LoVo (cell line): Measurements from ENCODE around the gene PPP1R14B.

Experiments used
- DNase-seq: peaks from one replicate; pipeline ENCODE4 v3.0.0-alpha.2; 2016; ENCODE audit warnings: low spot score

Gene PPP1R14B, protein sequence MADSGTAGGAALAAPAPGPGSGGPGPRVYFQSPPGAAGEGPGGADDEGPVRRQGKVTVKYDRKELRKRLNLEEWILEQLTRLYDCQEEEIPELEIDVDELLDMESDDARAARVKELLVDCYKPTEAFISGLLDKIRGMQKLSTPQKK

DNA sequence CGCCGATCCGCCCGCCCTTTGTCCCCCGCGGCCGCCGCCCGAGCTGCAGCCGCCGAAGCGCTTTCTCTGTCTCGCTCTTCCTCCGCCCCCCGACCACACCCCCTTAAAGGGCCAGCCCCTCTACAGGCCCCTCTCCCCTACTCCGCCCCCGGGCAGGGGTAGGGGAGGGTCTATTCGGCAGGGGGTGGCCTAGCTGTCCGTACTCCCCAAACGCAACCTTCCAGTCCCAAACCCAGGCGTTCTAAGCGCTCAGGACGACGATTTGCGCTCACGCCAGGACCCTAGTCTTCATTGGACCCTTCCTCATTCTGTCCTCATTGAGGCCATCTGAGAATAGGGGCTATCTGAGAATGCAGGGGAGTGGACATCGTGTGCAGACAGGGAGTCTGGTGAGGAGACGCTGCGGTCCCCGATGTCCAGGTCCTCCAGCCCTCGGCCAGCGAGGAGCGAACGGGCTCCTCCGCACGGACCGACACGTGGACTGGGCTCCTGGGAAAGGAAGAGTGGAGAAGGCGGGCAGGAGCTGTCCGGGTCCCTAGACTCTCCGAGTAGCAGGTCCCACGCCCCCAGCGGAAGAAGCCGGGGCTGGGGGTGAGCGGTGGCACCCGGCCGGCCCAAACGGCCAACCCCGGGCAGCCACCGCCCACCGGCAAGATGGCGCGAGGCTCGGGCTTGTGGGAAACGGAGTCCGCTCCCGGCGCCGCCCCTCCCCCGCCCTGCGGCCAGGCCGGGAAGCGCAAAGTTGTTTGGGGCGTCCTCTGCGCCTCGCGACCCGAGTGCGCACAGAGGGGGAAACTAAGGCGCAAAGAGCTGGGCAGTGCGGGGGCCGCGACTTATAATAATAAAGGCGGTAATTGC is at the start of gene PPP1R14B:
PPP1R14B (minus strand) TSS at position 73 of the 858 bp plus-strand sequence. CDS start 270 bp downstream, outside the sequence.
- peak; percentile 81 for DNase-seq

DNA sequence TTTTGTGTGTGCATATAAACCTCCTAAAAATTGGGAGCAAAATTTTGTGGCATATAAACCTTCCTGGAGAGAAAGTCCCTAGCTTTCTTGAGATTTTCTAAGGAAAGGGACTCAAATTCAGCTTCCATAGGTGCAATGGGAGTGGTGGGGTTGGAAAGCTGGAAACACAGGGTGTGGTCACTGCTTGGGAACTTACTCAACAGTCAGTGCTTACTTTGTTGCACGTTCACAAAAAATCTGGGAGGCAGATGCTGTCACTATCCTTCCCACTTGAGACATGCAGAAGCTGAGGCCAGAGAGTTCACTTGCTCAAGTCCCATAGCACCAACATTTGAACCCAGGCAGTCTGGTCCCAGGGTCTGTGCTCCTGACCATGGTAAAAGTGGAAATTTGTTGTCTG is 49.5 kb upstream of the PPP1R14B start:
- no peak for DNase-seq

DNA sequence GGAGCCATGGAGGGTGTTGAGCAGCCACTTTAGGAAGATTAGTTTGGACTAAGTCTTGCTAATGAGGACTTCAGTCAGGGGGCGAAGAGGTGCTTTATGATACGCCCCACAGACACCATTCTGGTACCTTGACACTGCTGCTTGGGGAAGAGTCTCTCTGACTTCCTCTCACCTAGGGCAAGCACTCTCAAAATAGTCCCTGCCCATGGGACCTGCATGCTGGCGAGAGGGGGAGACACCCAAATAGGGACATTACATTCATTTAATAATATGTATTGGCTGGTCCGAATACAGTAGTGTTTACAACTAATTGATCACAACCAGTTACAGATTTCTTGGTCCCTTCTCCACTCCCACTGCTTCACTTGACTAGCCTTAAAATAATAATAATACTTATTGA is 49.0 kb upstream of the PPP1R14B start:
- no peak for DNase-seq

DNA sequence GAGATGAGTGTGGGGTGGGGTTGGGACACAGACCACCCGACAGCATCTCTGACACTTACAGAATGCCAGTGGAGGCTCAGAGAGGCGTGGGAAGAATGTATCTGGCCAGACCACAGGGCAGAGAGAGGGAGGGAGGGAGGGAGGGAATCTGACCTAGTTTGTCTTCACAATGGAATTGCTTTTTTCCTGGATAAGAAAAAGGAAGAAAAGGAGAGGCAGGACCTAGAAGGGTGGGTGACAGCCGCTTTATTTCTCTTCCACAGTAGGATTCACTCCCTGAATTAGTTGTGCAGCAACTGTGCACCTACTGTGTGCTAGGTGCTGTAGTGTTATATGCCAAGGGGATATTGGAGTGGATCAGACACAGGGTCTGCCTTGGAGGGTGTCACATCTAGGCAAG is 48.0 kb upstream of the PPP1R14B start:
- no peak for DNase-seq

DNA sequence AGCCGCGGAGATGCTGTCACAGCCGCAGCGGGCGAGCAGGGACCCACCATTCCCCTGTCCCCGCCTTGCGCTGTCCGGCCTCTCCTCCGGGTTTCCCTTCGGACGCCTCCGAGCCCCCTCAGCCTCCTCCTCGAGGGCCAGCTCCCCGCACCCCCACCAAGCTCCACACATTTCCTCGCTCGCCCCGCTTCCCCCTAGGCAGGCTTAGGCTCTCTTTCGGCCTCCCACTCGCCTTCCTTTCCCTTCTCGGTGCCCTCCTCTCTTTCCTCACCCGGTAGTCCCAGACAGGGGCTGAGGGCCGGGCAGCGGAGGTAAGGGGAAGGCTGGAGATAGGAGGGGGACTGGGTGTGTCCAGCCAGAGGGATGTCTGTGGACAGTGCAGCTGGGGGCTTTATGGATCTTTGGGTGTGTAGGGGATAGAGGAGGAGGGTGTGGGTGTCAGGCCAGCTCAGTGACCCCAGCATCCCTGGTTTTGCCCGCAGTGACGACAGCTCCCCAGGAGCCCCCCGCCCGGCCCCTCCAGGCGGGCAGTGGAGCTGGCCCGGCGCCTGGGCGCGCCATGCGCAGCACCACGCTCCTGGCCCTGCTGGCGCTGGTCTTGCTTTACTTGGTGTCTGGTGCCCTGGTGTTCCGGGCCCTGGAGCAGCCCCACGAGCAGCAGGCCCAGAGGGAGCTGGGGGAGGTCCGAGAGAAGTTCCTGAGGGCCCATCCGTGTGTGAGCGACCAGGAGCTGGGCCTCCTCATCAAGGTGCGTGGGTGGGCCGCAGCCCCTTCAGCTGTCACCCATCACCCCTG is 45.9 kb upstream of the PPP1R14B start:
- DNase-seq: no peak

DNA sequence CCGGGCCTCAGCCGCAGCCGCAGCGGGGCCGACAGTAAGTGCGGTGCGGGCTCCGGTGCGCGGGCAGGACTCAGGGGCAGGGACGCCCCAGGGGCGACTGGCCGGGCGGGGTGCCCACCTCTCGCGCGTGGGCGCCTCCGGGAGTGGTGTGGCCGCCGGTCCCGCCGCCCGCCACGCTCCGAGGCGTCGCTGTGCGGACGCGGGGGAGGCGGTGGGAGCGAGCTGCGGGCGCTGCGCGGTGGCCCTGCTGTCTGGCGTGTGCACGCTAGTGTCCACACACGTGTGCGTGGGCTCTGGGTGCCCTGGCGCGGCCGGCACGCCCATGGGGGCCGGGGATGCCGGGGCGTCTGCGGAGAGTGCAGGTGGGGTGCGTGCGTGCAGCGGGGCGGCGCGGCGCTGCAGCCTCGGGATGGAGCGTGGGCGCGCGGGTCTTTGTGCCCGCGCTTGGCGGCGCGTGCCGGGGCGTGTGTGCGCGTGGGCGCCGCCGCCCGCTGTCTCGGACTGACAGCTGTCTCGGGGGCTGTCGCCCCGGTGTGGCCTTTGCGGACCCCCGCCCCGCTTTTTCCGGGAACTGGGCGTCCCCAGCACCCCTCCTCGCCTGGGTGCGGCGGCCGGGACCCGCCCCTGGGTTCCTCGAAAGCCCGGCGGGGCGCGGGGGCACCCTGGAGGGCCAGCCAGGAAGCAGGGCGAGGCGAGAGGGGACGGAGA is 45.2 kb upstream of the PPP1R14B start:
- no peak for DNase-seq

DNA sequence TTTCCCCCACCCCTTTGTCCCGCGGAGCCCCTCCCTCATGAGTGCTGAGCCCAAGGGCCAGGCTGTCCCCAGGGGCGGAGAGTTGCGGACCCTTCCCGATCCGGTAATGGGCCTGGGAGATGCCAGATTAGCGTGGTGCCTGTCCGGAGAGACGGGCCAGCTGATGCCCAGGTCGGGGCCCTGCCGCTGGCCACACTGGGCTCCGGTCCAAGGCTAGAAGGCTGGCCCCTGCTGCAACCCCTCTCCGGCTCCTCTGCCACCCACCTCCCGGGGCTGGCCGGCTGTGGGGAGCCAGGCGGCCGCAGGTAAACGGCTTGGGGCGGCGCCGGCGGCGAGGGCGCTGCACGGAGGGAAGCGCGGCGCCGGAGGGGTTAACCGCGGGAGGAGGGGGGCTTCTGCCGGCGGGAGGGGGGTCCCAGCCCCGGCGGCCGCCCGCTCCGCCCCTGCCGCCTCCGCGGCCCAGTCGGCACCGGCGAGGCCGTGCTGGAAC is 44.6 kb upstream of the PPP1R14B start, which contains the start of gene KCNK4:
KCNK4 (plus strand) TSS at position 41 of the 490 bp plus-strand sequence. CDS start 1,717 bp downstream, outside the sequence.
- DNase-seq: no peak

DNA sequence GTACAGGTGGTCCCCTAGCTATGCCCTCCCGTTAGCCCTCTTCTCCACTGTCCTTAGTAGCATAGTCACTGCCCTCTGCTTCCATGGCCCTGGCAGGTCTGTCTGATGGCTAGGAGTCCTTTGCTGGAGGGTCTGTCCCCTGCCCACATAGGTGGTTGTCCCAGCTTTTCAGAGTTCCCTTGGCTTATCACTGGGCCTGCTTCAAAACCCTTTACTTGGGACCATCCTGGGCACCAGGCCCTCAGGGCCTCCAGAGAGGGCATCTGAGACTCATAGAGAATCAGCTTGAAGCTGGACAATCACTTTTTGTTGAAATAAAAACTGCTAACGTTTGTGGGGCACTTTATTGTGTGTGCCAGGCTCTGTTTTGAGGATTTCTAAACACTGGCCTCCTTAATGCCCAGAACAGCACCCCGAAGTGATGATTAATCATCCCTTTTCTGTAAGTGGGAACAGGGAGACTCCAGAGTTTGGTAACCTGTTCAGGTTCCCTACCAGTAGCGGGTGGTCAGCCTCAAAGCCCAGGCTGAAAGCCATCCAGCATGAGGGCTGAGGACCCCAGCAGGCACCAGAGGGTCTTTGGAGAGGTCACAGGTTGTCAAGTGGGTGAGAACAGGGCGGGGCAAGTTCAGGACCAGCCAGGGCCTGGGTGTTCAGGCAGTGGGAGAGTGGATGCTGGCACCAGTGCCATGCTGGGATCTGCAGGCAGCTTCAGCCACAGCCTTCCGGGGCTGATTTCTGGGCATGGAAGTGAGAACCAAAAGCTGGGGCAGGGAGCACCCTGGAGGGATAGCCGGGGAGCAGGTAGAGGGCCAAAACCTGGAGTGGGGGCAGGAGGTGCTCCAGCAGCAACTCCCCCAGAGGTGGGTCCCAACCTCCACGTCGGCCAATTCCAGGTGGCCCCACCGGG is 43.9 kb upstream of the PPP1R14B start:
- DNase-seq: no peak

DNA sequence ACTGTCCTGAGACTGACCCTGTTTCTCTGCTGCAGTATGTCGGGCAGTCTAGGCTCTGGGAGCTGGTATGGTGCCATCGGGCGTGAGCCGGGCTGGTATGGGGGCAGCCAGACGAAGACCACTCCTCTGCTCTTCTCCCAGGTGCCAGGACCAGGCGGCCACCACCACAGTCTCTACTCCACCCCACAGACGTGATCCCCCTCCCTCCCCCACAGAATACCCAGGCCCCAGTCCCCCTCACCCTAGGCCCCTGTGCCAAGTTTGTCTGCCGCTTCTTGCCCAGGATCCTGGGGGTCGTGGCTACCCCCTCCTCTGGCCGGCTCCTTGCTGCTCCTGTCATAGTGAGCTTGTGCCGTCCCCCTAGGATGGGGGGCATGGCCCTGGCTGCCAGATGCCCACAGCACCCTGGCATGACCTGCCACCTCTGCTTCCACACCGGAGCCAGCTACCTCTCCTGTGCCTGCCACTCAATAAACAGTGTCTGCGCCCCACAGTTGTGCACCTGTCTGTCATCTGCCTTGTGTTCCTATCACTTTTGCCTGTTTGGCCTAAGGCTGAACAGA is 42.3 kb upstream of the PPP1R14B start:
- no peak for DNase-seq

DNA sequence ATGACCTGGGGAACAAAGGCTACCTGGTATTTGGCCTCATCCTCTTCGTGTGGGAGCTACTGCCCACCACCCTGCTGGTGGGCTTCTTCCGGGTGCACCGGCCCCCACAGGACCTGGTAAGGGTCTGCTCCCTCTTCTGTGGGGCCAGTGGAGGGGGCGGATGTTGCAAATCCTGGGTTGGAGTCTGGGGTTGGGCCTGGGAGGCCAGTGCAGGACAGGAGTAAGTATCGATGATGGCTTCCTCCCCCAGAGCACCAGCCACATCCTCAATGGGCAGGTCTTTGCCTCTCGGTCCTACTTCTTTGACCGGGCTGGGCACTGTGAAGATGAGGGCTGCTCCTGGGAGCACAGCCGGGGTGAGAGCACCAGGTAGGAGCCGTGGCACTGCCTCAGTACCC is 41.6 kb upstream of the PPP1R14B start:
- DNase-seq: no peak

DNA sequence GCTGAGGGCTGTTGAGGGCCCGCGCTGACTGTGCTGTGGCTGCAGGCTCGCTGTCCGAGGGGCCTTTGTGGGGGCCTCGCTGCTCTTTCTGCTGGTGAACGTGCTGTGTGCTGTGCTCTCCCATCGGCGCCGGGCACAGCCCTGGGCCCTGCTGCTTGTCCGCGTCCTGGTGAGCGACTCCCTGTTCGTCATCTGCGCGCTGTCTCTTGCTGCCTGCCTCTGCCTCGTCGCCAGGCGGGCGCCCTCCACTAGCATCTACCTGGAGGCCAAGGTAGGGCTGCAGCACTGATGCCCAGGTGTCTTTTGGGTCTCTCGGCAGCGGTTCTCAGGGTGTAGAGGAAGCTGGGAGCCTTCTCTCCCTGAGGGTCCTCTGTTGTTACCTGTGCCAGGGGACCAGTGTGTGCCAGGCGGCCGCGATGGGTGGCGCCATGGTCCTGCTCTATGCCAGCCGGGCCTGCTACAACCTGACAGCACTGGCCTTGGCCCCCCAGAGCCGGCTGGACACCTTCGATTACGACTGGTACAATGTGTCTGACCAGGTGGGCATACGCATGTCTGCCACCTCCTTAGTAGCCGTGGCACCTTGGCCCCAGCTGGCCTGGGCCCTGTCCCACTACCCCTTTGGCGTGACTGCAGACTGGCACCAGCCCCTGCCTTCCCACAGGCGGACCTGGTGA is 41.1 kb upstream of the PPP1R14B start:
- DNase-seq: no peak

DNA sequence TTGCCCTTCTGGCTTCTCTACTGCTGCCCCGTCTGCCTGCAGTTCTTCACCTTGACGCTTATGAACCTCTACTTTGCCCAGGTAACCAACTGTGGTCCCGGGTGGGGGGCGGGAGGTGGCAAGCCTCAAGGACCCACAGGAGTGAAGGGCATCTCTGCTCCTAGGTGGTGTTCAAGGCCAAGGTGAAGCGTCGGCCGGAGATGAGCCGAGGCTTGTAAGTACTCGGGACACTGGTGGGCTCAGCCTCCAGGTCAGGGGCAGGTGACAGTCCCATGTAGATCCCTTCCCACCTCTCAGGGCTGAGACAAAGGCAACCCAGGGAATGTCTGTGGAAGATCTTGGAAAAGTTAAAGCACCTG is 40.0 kb upstream of the PPP1R14B start:
- DNase-seq: no peak

DNA sequence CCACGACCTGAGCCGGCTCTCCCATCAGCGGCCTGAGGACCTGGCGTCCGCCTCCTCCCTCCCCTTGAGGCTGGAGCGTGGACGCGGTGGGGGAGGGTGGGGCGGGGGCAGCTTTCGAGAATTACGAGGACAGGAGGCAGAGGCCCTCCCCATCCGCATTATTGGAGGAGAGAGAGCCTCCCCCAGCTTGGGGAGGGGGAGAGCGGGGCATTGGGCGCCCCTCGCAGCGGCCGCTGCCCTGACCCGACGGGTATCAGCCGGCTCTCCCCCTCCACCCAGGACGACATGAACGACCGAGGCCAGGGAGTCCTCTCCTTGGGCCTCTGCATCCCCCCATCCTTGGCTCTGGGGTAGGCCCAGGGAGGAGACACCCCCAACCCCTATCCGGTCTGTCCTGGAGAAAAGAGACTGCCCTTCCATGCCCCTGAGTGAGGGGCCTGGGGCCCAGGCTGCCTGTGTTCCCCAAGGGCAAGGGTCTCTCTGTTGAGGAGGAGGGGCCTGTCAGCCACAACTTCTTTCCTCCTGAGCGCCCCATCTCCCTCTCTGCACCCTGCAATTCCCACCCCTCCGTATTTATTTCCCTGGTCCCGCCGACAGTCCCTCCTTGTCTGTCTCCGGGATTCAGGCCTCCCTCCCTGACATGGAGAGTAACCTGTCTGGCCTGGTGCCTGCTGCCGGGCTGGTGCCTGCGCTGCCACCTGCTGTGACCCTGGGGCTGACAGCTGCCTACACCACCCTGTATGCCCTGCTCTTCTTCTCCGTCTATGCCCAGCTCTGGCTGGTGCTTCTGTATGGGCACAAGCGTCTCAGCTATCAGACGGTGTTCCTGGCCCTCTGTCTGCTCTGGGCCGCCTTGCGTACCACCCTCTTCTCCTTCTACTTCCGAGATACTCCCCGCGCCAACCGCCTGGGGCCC is 39.4 kb upstream of the PPP1R14B start:
- DNase-seq: peak; percentile 46

DNA sequence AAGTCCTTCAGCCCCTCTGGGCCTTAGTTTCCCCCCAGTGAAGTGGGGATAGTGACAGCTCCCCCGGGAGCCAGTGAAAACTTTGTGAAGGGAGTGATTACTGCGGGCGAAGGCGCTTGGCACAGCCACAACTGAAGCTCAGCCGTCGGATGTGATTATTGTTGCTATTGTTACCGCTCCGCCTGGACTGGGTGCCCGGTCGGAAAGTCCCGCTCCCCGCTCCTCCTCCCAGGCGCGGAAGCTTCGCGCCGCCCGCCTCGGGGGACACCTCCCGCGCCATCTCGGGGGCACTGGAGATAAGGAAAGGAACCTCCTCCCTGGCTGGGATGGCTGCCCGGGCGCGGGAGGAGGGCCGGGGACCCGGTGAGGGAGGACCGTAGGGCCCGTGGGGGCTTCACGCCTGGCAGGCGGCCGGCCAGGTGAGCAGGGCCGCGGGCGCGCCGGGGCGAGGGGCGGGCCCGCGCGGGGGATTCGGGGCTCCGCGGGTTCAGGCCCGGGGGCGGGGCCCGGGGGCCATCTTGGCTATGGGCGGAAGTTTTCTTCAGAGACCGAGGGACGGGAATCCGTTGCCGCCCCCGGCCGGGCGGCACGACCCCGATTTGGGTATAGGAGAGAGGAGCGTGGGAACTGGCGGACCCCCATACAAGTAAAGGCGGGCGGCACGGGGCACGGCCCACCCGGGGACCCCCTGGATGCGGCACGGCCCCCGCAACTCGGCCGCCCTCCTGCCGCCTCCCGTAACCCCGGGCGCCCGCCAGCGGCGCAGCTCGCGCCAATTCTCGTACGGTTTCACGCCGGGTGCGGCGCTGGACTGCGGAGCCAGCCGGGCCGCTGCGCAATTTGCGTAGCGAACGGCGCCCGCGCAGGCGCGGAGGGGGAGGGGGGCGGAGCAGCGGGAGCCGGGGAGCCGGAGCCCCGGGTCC is 38.5 kb upstream of the PPP1R14B start, which contains the start of gene GPR137:
GPR137 (plus strand) TSS at position 887 of the 923 bp plus-strand sequence. CDS start 677 bp downstream, outside the sequence.
- peak; percentile 75 for DNase-seq

DNA sequence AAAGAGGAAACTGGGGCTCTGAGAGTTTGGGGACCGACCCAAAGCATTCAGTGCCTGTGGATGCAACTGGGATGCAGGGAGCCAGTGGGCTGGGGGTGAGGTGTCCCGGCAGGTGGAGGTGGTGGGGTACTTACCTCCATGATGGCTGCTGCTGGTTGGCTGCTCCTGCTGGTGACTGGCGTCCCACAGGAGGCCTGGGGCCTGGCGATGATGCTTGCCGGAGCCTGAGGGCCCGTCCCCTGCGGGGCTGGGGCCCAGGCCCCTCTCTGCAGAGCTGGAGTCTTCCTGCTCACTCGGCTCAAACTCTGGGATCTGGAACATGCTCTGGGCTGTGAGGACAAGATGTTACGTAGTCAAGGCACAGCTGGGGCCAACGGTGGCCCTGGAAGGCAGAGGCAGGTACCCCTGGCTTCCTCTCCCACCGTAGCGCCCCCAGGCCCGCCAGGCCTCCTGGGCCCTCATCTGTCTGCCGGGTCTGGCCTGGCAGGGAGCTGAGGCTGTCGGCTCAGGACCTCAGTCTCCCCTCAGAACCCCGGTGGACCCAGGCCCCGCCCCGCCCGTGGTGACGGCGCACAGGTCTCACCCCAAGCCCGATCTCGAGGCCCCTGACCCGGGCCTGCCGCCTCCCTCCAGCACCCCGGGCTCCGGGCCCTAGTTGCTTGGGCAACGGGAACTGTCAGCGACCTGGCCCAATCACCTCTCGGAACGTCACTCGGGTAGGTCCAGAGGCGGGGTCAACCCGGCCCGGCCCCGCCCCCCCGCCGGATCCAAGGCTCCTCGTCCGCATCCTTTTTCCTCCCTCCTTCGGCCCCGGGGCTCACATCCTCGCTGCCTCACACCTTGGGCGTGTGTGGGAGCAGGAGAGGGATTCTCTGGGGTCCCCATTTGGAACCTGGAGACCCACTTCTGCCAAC is 37.6 kb upstream of the PPP1R14B start, which contains the start of gene BAD:
BAD (minus strand) TSS at position 618 of the 914 bp plus-strand sequence; CDS start at position 321, 297 bp downstream.
- peak; percentile 92 for DNase-seq

DNA sequence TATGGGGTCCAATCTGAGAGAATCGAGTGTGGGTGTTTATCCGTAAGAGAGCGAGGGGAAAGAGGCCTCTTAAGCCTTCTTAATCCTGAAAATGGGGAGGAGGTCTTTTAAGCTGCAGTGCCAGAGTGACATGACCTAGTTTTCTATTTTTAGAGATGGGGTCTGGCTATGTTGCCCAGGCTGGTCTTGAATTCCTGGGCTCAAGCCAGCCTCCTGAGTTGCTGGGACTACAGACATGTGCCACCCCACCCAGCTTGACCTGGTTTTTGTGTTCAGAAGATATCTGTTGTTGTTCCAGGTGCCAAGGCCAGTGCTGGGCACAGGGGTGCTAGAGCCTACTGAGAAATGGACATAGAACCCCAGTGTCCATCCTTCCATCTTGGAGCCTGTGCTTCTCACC is 36.3 kb upstream of the PPP1R14B start:
- no peak for DNase-seq
